ENCODE measurements around the gene PLEKHO2.

DNA sequence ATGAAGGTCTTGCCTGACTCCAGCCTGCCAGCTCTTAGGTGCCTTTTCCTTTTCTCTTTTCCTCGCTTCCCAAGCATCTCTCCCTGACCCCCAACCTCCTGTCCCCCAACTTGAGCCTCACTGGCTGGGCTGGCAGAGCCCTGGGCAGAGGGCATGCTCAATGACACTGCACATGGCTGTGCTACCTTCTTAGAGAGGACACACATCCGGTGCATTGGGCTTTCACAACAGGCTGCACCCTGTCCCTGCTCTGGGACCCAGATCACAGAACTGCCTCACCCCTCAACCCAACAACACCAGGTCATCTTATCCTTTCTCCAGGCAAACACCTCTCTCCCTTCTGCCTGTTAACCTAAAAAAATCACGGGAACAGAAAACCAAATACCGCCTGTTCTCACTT is 62.5 kb downstream of the PLEKHO2 start:
- TF ChIP-seq, protein P1, sequence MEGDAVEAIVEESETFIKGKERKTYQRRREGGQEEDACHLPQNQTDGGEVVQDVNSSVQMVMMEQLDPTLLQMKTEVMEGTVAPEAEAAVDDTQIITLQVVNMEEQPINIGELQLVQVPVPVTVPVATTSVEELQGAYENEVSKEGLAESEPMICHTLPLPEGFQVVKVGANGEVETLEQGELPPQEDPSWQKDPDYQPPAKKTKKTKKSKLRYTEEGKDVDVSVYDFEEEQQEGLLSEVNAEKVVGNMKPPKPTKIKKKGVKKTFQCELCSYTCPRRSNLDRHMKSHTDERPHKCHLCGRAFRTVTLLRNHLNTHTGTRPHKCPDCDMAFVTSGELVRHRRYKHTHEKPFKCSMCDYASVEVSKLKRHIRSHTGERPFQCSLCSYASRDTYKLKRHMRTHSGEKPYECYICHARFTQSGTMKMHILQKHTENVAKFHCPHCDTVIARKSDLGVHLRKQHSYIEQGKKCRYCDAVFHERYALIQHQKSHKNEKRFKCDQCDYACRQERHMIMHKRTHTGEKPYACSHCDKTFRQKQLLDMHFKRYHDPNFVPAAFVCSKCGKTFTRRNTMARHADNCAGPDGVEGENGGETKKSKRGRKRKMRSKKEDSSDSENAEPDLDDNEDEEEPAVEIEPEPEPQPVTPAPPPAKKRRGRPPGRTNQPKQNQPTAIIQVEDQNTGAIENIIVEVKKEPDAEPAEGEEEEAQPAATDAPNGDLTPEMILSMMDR (IDR thresholded peaks at IDR 0.05), result no peak
- no peak for TF ChIP-seq ZFX (IDR thresholded peaks at IDR 0.05; ENCODE audit: borderline replicate concordance)
